ENCODE results near the gene CDH13. TPM values are rescaled to one million over a fixed set of nuclear protein-coding genes. Genes with fewer than 3 reads are reported as not detected.

CDH13 gene
- total RNA-seq, 4 donors from 2014 or later = 3.1 to 13.5 (median 8.9) TPM

DNA sequence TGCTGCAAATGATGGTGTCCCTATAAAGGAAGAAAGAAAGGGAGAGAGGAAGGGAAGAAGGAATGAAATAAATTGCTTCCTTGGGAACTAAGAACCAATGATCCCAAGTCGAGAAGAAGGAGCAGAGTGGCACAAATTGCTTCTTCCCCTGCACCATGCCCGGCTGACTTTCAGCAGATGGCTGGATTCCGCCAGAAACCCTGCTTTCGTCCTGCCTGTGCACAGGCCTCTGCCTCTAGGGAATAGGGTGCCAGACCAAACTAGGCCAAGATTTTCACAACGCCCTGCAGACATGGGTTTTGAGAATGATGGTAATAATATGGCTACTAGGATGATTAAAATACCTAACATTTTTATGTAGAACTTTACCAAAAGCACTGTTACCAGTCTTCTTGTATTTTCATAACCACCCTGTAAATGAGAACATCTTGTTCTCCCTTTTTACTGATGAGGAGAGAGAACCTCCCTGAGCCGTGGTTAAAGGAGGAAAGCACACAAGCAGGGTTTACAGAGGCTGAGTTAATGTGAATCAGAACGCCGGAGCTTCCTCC is 1058.9 kb downstream of the CDH13 start:
- Histone ChIP-seq H3K9me3 (no peaks in the 10 kb centered on the region), H3K27me3 (no peaks in the 10 kb centered on the region), H3K27ac (replicated peaks in 1 of 4) (no peak overlapping the region), H3K36me3 (peaks cover 0 to 4% (median 0%) of the 10 kb centered on the region in 4 donors), H3K4me3 (no peak overlapping the region), H3K4me1 (peaks cover 7 to 19% (median 14%) of the 10 kb centered on the region in 4 donors)
- DNase-seq (ENCODE audit: extremely low spot score) = no peak
- 91% methylated on average over 8 of the region's 8 CpGs for WGBS
- TF ChIP-seq POLR2A (IDR thresholded peaks at IDR 0.05; ENCODE audit: low read depth) (no peak), CTCF (IDR thresholded peaks at IDR 0.05) (no peak), EP300 (IDR thresholded peaks at IDR 0.05) (no peak), POLR2AphosphoS5 (IDR thresholded peaks at IDR 0.05) (no peak)
- intact Hi-C loops (cut with DNase I) = no loop called here

GRCh38 chr16:83686726-83687125 is 1060.0 kb downstream of the CDH13 start:
- 97% methylated on average over 3 of the region's 3 CpGs for WGBS
- intact Hi-C loops (cut with DNase I) = no loop called here
- H3K4me1 ChIP-seq = peaks cover 7 to 19% (median 14%) of the 10 kb centered on the region in 4 donors

GRCh38 chr16:83689385-83689831 is 1062.6 kb downstream of the CDH13 start:
- TF ChIP-seq CTCF (IDR thresholded peaks at IDR 0.05) (no peak), POLR2A (IDR thresholded peaks at IDR 0.05; ENCODE audit: low read depth) (no peak), EP300 (IDR thresholded peaks at IDR 0.05) (no peak)
- 31% methylated on average over 5 of the region's 5 CpGs for WGBS
- no peaks in the 10 kb centered on the region for H3K27me3 ChIP-seq
- H3K4me3 ChIP-seq = no peak overlapping the region
- H3K27ac ChIP-seq (replicated peaks in 1 of 4) = no peak overlapping the region
- no peaks in the 10 kb centered on the region for H3K9me3 ChIP-seq
- intact Hi-C loops (cut with DNase I) = no loop called here
- H3K4me1 ChIP-seq = peaks cover 7 to 19% (median 14%) of the 10 kb centered on the region in 4 donors
- DNase-seq (ENCODE audit: extremely low spot score) = no peak
- H3K36me3 ChIP-seq = no peaks in the 10 kb centered on the region

More at GRCh38 chr16:83686726-83687125, 1060.0 kb downstream of the CDH13 start:
- H3K4me3 ChIP-seq = no peak overlapping the region
- TF ChIP-seq POLR2A (IDR thresholded peaks at IDR 0.05; ENCODE audit: low read depth) (no peak), POLR2AphosphoS5 (IDR thresholded peaks at IDR 0.05) (no peak), CTCF (IDR thresholded peaks at IDR 0.05) (no peak), EP300 (IDR thresholded peaks at IDR 0.05) (no peak)
- H3K36me3 ChIP-seq = no peaks in the 10 kb centered on the region
- H3K27me3 ChIP-seq = no peaks in the 10 kb centered on the region
- H3K27ac ChIP-seq (replicated peaks in 1 of 4) = no peak overlapping the region
- DNase-seq (ENCODE audit: extremely low spot score) = no peak
- H3K9me3 ChIP-seq = no peaks in the 10 kb centered on the region

DNA sequence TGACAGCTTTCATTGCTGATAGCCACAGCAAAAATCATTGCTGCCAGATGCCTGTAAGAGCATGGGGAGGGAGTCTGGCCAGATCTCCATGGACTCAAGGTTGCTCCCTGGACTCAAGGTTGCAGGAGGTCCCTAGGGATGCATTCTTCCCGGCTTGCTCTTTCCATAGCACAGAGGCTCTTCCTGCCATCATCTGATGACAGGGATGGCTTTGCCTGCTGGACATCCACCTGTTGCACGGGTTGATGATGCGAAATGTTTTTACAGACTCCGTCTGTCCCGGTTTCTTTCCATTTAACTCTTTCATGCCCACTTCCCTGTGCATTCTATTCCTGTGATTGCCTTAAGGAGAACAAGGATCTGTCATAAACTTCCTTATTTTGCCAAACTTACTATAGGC is 1065.5 kb downstream of the CDH13 start:
- DNase-seq (ENCODE audit: extremely low spot score) = no peak

More for the DNA sequence above, 1065.5 kb downstream of the CDH13 start:
- intact Hi-C loops (cut with DNase I) = no loop called here
- no peaks in the 10 kb centered on the region for H3K36me3 ChIP-seq
- no peaks in the 10 kb centered on the region for H3K27me3 ChIP-seq
- no peak overlapping the region for H3K27ac ChIP-seq (replicated peaks in 1 of 4)
- H3K4me1 ChIP-seq = peaks cover 7 to 19% (median 14%) of the 10 kb centered on the region in 4 donors
- 28% methylated on average over 5 of the region's 5 CpGs for WGBS
- no peak overlapping the region for H3K4me3 ChIP-seq
- no peaks in the 10 kb centered on the region for H3K9me3 ChIP-seq
- no peak for TF ChIP-seq CTCF (IDR thresholded peaks at IDR 0.05)
- no peak for TF ChIP-seq EP300 (IDR thresholded peaks at IDR 0.05)
- no peak for TF ChIP-seq POLR2A (IDR thresholded peaks at IDR 0.05; ENCODE audit: low read depth)
- no peak for TF ChIP-seq POLR2AphosphoS5 (IDR thresholded peaks at IDR 0.05)

All from esophagus muscularis mucosa (tissue), 4 donors.